Ishikawa (cell line): ENCODE results near the gene CPNE9.

ENCODE experiments used
- CREB1 ChIP-seq: IDR thresholded peaks from 2 replicates; pipeline ENCODE4 v1.6.1; 2012; ENCODE audit warnings: low read depth
- EGR1 ChIP-seq: IDR thresholded peaks from 2 replicates; pipeline ENCODE4 v1.6.1; 2012
- EP300 ChIP-seq: IDR thresholded peaks from 2 replicates; pipeline ENCODE4 v1.6.1; 2012; ENCODE audit warnings: borderline replicate concordance
- FOXM1 ChIP-seq: IDR thresholded peaks from 2 replicates; pipeline ENCODE4 v1.6.1; 2012; ENCODE audit warnings: low read depth, borderline replicate concordance
- MAX ChIP-seq: IDR thresholded peaks from 2 replicates; pipeline ENCODE4 v1.6.1; 2012
- NFIC ChIP-seq: IDR thresholded peaks from 2 replicates; pipeline ENCODE4 v1.6.1; 2012
- RAD21 ChIP-seq: IDR thresholded peaks from 2 replicates; pipeline ENCODE4 v1.6.1; 2012; ENCODE audit warnings: low read depth
- REST ChIP-seq: IDR thresholded peaks from 2 replicates; pipeline ENCODE4 v1.6.1; 2012; ENCODE audit warnings: low read depth, mild to moderate bottlenecking
- TCF12 ChIP-seq: IDR thresholded peaks from 2 replicates; pipeline ENCODE4 v1.6.1; 2012; ENCODE audit warnings: low read depth
- TEAD4 ChIP-seq: IDR thresholded peaks from 2 replicates; pipeline ENCODE4 v1.6.1; 2012
- USF1 ChIP-seq: IDR thresholded peaks from 2 replicates; pipeline ENCODE4 v1.6.1; 2012
- YY1 ChIP-seq: IDR thresholded peaks from 2 replicates; pipeline ENCODE4 v1.6.1; 2012; ENCODE audit warnings: low read depth
- ZBTB7A ChIP-seq: IDR thresholded peaks from 2 replicates; pipeline ENCODE4 v1.6.1; 2012; ENCODE audit warnings: low read depth

CPNE9 gene

GRCh38 chr3:9686703-9687102 lies 16.9 kb upstream of the CPNE9 start:
- TF ChIP-seq MAX (no peak), NFIC (no peak), ZBTB7A (no peak), CREB1 (no peak), RAD21 (no peak), TEAD4 (no peak), USF1 (no peak), TCF12 (no peak), REST (no peak), FOXM1 (no peak)

- TF ChIP-seq EGR1 (no peak), ZBTB7A (no peak), FOXM1 (no peak), NFIC (no peak), CREB1 (no peak), TCF12 (no peak)
Measured at GRCh38 chr3:9687514-9687913, 16.1 kb upstream of the CPNE9 start.

- TF ChIP-seq USF1 (no peak), ZBTB7A (no peak), REST (no peak), FOXM1 (no peak), CREB1 (no peak), NFIC (no peak), YY1 (no peak)
Measured at GRCh38 chr3:9688961-9689360, 14.7 kb upstream of the CPNE9 start.

- TF ChIP-seq REST (no peak), EGR1 (no peak)
Measured at GRCh38 chr3:9689757-9690156, 13.9 kb upstream of the CPNE9 start.

- no peak for TF ChIP-seq ZBTB7A
- no peak for TF ChIP-seq EGR1
- TF ChIP-seq EP300: no peak
- no peak for TF ChIP-seq NFIC
- no peak for TF ChIP-seq YY1
- no peak for TF ChIP-seq RAD21
Measured at GRCh38 chr3:9690451-9691450, 12.9 kb upstream of the CPNE9 start.
